HEK293 (cell line): Measurements from ENCODE around the gene WLS.

Experiments
- CTCF ChIA-PET: fragments of 350-600 bp; formaldehyde crosslinking; extraction: SDS; loops from one replicate; lab custom pipeline; 2021; ENCODE audit warnings: antibody characterized with exemption; lab: Yijun Ruan, JAX
- POLR2A ChIA-PET: fragments of 300-600 bp; formaldehyde crosslinking; extraction: SDS; loops from one replicate; lab custom pipeline; 2020; ENCODE audit warnings: antibody characterized with exemption, inconsistent platforms; lab: Yijun Ruan, JAX
- H3K27ac ChIP-seq: fragments of 200-500 bp; sonication (Bioruptor generic); 2 replicates; pipeline ENCODE4 v1.5.1; 2014; ENCODE audit warnings: low read depth, low read length, control low read depth, inconsistent platforms; ENCODE audit errors: extremely low read depth
- H3K36me3 ChIP-seq, 2 experiments: fragments of 200-500 bp in 1 of 2; sonication (Bioruptor generic) in 1 of 2; 1 replicate in 1 of 2; 2 replicates in 1 of 2; pipeline ENCODE4 v1.5.1; 2014 to 2017; ENCODE audit warnings: inconsistent platforms in 2 of 2, low read length in 2 of 2; ENCODE audit not compliant: control insufficient read depth in 2 of 2, insufficient read depth in 1 of 2
- H3K4me1 ChIP-seq: fragments of 200-500 bp; sonication (Bioruptor generic); 2 replicates; pipeline ENCODE4 v1.5.1; 2014; ENCODE audit warnings: mild to moderate bottlenecking, low read length, inconsistent platforms; ENCODE audit not compliant: control insufficient read depth, insufficient read depth
- H3K4me3 ChIP-seq: 2 replicates; pipeline ENCODE4 v1.5.1; 2011; ENCODE audit warnings: low read depth, mild to moderate bottlenecking, control low read depth, low read length, moderate library complexity
- H3K9me3 ChIP-seq: fragments of 200-500 bp; sonication (Bioruptor generic); 2 replicates; pipeline ENCODE4 v1.5.1; 2014; ENCODE audit warnings: low read depth, low read length, inconsistent platforms; ENCODE audit not compliant: control insufficient read depth, insufficient read depth
- EGR2 ChIP-seq: fragments of 450-650 bp; formaldehyde crosslinking; IDR thresholded peaks from 2 replicates; pipeline ENCODE4 v1.5.1; 2016; ENCODE audit warnings: low read depth, missing biosample characterization, missing genetic modification characterization
- HOXA7 ChIP-seq: sonication (generic); formaldehyde crosslinking; IDR thresholded peaks from 2 replicates; pipeline ENCODE4 v1.8.1; 2022; ENCODE audit warnings: missing genetic modification reagents, borderline replicate concordance
- ZBTB7A ChIP-seq: fragments of 450-650 bp; formaldehyde crosslinking; IDR thresholded peaks from 2 replicates; pipeline ENCODE4 v1.5.1; 2016; ENCODE audit warnings: low read depth, missing biosample characterization, missing genetic modification characterization
- ZBTB8A ChIP-seq: fragments of 450-650 bp; formaldehyde crosslinking; IDR thresholded peaks from 2 replicates; pipeline ENCODE4 v1.5.1; 2016; ENCODE audit warnings: missing biosample characterization, missing genetic modification characterization
- ZFHX2 ChIP-seq: fragments of 450-650 bp; formaldehyde crosslinking; conservative IDR thresholded peaks from 2 replicates; pipeline ENCODE4 v1.5.1; 2016; ENCODE audit warnings: missing biosample characterization, missing genetic modification characterization
- ZFP3 ChIP-seq: fragments of 450-650 bp; formaldehyde crosslinking; IDR thresholded peaks from 2 replicates; pipeline ENCODE4 v1.5.1; 2016; ENCODE audit warnings: low read depth, missing biosample characterization, missing genetic modification characterization
- ZNF16 ChIP-seq: fragments of 450-650 bp; formaldehyde crosslinking; IDR thresholded peaks from 2 replicates; pipeline ENCODE4 v1.5.1; 2016; ENCODE audit warnings: low read depth, missing biosample characterization, missing genetic modification characterization
- ZNF416 ChIP-seq: fragments of 450-650 bp; formaldehyde crosslinking; IDR thresholded peaks from 2 replicates; pipeline ENCODE4 v1.5.1; 2016; ENCODE audit warnings: missing biosample characterization, missing genetic modification characterization
- ZNF473 ChIP-seq: fragments of 450-650 bp; formaldehyde crosslinking; IDR thresholded peaks from 2 replicates; pipeline ENCODE4 v1.5.1; 2017; ENCODE audit warnings: missing biosample characterization, missing genetic modification characterization
- ZNF654 ChIP-seq: fragments of 450-650 bp; formaldehyde crosslinking; IDR thresholded peaks from 2 replicates; pipeline ENCODE4 v1.5.1; 2016; ENCODE audit warnings: low read depth, missing biosample characterization, missing genetic modification characterization
- ZNF747 ChIP-seq: fragments of 450-650 bp; formaldehyde crosslinking; IDR thresholded peaks from 2 replicates; pipeline ENCODE4 v1.5.1; 2016; ENCODE audit warnings: missing biosample characterization, missing genetic modification characterization
- ZNF777 ChIP-seq: fragments of 450-650 bp; formaldehyde crosslinking; IDR thresholded peaks from 2 replicates; pipeline ENCODE4 v1.5.1; 2017; ENCODE audit warnings: missing biosample characterization, missing genetic modification characterization, borderline replicate concordance
- ZNF837 ChIP-seq: fragments of 450-650 bp; formaldehyde crosslinking; IDR thresholded peaks from 2 replicates; pipeline ENCODE4 v1.5.1; 2016; ENCODE audit warnings: missing biosample characterization, missing genetic modification characterization
- TF ChIP-seq, protein P1 (sequence below): fragments of 450-650 bp; IDR thresholded peaks from 2 replicates; pipeline ENCODE4 v1.5.1; 2018; ENCODE audit warnings: missing biosample characterization, mild to moderate bottlenecking, missing genetic modification characterization
- TF ChIP-seq, protein P2 (sequence below): fragments of 450-650 bp; formaldehyde crosslinking; IDR thresholded peaks from 2 replicates; pipeline ENCODE4 v1.5.1; 2016; ENCODE audit warnings: missing biosample characterization, missing genetic modification characterization
- TF ChIP-seq, protein P3 (sequence below): fragments of 450-650 bp; formaldehyde crosslinking; IDR thresholded peaks from 2 replicates; pipeline ENCODE4 v1.5.1; 2017; ENCODE audit warnings: missing biosample characterization, missing genetic modification characterization
- TF ChIP-seq, protein P4 (sequence below): fragments of 450-650 bp; formaldehyde crosslinking; IDR thresholded peaks from 2 replicates; pipeline ENCODE4 v1.5.1; 2016; ENCODE audit warnings: missing biosample characterization, missing genetic modification characterization
- TF ChIP-seq, protein P5 (sequence below): fragments of 450-650 bp; formaldehyde crosslinking; IDR thresholded peaks from 2 replicates; pipeline ENCODE4 v1.5.1; 2016; ENCODE audit warnings: missing biosample characterization, missing genetic modification characterization
- TF ChIP-seq, protein P6 (sequence below): fragments of 450-650 bp; IDR thresholded peaks from 2 replicates; pipeline ENCODE4 v1.5.1; 2018; ENCODE audit warnings: missing biosample characterization, missing genetic modification characterization
- TF ChIP-seq, protein P7 (sequence below): fragments of 450-650 bp; formaldehyde crosslinking; IDR thresholded peaks from 2 replicates; pipeline ENCODE4 v1.5.1; 2016; ENCODE audit warnings: missing biosample characterization, missing genetic modification characterization
- TF ChIP-seq, protein P8 (sequence below): fragments of 450-650 bp; formaldehyde crosslinking; IDR thresholded peaks from 2 replicates; pipeline ENCODE4 v1.5.1; 2016; ENCODE audit warnings: missing biosample characterization, missing genetic modification characterization

WLS gene

DNA sequence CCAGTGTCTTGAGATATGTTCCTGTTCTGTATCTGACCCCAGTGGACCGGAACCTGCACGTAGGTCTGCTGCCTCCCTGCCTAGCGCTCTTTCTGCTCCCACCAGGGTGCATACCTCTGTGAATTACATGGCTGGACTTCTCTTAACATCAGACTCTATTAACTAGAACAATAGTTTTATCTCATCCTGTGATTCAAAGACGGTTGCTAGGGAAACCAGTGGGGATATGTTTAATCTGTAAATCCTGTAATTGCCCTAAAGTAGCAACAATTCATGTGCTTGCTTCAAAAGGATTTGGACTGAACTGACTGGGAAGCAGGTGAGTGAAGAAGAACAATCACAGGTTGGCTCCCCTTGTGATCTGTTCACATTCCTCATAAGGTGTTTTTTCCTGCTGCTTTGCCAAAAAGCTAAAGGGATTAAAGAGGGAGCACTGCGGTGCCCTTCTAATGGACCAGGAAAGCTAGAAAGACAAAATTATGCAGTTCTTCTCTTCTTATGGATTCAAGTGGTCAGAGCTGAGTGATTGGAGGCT, 129.2 kb downstream of the WLS start (continued):
- TF ChIP-seq, protein P1, sequence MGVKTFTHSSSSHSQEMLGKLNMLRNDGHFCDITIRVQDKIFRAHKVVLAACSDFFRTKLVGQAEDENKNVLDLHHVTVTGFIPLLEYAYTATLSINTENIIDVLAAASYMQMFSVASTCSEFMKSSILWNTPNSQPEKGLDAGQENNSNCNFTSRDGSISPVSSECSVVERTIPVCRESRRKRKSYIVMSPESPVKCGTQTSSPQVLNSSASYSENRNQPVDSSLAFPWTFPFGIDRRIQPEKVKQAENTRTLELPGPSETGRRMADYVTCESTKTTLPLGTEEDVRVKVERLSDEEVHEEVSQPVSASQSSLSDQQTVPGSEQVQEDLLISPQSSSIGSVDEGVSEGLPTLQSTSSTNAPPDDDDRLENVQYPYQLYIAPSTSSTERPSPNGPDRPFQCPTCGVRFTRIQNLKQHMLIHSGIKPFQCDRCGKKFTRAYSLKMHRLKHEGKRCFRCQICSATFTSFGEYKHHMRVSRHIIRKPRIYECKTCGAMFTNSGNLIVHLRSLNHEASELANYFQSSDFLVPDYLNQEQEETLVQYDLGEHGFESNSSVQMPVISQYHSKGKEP (tag by site-specific recombination): no peak
- TF ChIP-seq ZNF747 (tag by site-specific recombination) (no peak), ZNF837 (no peak), EGR2 (no peak), ZNF473 (no peak)
- TF ChIP-seq, protein P2, sequence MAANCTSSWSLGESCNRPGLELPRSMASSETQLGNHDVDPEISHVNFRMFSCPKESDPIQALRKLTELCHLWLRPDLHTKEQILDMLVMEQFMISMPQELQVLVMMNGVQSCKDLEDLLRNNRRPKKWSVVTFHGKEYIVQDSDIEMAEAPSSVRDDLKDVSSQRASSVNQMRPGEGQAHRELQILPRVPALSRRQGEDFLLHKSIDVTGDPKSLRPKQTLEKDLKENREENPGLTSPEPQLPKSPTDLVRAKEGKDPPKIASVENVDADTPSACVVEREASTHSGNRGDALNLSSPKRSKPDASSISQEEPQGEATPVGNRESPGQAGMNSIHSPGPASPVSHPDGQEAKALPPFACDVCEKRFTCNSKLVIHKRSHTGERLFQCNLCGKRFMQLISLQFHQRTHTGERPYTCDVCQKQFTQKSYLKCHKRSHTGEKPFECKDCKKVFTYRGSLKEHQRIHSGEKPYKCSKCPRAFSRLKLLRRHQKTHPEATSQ (tag by site-specific recombination): no peak

DNA sequence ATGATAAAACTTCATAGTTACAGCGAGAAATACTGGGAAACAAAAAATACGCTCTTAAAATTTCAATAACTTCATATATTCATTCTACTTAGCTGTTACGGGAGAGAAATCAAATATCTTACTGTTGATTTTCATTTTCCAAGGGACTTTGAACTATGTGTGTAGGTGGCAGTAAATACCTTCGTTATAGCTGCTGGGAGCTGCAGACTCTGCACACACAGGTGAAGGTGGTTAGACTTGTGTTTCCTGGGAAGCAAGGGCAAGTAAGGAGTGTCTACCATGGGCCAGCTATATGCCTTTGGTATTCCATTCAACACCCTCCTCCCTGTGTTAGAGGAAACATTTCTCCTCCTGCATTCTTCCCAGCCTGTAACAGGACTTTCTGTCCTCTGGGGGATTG, 130.5 kb downstream of the WLS start:
- ChIA-PET POLR2A (no interaction called here), CTCF (interaction anchor here (0.6 to 1.8 kb wide), 4 partner anchors 15 to 579 kb away, joined by 3 to 6 read pairs (median 4); no protein-coding TSS in a partner anchor)
- Histone ChIP-seq H3K27ac (no peak overlapping the region), H3K4me1 (no peaks in the 10 kb centered on the region), H3K4me3 (no peak overlapping the region), H3K36me3 (no peaks in the 10 kb centered on the region), H3K9me3 (no peaks in the 10 kb centered on the region)
- TF ChIP-seq, protein P3, sequence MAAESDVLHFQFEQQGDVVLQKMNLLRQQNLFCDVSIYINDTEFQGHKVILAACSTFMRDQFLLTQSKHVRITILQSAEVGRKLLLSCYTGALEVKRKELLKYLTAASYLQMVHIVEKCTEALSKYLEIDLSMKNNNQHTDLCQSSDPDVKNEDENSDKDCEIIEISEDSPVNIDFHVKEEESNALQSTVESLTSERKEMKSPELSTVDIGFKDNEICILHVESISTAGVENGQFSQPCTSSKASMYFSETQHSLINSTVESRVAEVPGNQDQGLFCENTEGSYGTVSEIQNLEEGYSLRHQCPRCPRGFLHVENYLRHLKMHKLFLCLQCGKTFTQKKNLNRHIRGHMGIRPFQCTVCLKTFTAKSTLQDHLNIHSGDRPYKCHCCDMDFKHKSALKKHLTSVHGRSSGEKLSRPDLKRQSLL (tag by site-specific recombination): no peak
- TF ChIP-seq ZNF654 (tag by site-specific recombination): no peak
- no peak for TF ChIP-seq ZBTB7A (tag by site-specific recombination)
- TF ChIP-seq, protein P4, sequence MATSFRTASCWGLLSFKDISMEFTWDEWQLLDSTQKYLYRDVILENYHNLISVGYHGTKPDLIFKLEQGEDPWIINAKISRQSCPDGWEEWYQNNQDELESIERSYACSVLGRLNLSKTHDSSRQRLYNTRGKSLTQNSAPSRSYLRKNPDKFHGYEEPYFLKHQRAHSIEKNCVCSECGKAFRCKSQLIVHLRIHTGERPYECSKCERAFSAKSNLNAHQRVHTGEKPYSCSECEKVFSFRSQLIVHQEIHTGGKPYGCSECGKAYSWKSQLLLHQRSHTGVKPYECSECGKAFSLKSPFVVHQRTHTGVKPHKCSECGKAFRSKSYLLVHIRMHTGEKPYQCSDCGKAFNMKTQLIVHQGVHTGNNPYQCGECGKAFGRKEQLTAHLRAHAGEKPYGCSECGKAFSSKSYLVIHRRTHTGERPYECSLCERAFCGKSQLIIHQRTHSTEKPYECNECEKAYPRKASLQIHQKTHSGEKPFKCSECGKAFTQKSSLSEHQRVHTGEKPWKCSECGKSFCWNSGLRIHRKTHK (tag by site-specific recombination): no peak
- TF ChIP-seq, protein P5, sequence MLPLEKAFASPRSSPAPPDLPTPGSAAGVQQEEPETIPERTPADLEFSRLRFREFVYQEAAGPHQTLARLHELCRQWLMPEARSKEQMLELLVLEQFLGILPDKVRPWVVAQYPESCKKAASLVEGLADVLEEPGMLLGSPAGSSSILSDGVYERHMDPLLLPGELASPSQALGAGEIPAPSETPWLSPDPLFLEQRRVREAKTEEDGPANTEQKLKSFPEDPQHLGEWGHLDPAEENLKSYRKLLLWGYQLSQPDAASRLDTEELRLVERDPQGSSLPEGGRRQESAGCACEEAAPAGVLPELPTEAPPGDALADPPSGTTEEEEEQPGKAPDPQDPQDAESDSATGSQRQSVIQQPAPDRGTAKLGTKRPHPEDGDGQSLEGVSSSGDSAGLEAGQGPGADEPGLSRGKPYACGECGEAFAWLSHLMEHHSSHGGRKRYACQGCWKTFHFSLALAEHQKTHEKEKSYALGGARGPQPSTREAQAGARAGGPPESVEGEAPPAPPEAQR (tag by site-specific recombination): no peak
- TF ChIP-seq HOXA7 (CRISPR knock-in tag): no peak
- no peak for TF ChIP-seq ZNF416
- TF ChIP-seq, protein P6, sequence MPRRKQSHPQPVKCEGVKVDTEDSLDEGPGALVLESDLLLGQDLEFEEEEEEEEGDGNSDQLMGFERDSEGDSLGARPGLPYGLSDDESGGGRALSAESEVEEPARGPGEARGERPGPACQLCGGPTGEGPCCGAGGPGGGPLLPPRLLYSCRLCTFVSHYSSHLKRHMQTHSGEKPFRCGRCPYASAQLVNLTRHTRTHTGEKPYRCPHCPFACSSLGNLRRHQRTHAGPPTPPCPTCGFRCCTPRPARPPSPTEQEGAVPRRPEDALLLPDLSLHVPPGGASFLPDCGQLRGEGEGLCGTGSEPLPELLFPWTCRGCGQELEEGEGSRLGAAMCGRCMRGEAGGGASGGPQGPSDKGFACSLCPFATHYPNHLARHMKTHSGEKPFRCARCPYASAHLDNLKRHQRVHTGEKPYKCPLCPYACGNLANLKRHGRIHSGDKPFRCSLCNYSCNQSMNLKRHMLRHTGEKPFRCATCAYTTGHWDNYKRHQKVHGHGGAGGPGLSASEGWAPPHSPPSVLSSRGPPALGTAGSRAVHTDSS (tag by site-specific recombination): no peak
- TF ChIP-seq ZNF777 (tag by site-specific recombination): no peak
- no peak for TF ChIP-seq ZFP3 (tag by site-specific recombination)
- no peak for TF ChIP-seq ZNF16
- no peak for TF ChIP-seq ZBTB8A (tag by site-specific recombination)
- TF ChIP-seq, protein P7, sequence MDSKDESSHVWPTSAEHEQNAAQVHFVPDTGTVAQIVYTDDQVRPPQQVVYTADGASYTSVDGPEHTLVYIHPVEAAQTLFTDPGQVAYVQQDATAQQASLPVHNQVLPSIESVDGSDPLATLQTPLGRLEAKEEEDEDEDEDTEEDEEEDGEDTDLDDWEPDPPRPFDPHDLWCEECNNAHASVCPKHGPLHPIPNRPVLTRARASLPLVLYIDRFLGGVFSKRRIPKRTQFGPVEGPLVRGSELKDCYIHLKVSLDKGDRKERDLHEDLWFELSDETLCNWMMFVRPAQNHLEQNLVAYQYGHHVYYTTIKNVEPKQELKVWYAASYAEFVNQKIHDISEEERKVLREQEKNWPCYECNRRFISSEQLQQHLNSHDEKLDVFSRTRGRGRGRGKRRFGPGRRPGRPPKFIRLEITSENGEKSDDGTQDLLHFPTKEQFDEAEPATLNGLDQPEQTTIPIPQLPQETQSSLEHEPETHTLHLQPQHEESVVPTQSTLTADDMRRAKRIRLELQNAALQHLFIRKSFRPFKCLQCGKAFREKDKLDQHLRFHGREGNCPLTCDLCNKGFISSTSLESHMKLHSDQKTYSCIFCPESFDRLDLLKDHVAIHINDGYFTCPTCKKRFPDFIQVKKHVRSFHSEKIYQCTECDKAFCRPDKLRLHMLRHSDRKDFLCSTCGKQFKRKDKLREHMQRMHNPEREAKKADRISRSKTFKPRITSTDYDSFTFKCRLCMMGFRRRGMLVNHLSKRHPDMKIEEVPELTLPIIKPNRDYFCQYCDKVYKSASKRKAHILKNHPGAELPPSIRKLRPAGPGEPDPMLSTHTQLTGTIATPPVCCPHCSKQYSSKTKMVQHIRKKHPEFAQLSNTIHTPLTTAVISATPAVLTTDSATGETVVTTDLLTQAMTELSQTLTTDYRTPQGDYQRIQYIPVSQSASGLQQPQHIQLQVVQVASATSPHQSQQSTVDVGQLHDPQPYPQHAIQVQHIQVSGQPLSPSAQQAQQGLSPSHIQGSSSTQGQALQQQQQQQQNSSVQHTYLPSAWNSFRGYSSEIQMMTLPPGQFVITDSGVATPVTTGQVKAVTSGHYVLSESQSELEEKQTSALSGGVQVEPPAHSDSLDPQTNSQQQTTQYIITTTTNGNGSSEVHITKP: no peak
- TF ChIP-seq ZFHX2 (tag by site-specific recombination): no peak
- TF ChIP-seq, protein P8, sequence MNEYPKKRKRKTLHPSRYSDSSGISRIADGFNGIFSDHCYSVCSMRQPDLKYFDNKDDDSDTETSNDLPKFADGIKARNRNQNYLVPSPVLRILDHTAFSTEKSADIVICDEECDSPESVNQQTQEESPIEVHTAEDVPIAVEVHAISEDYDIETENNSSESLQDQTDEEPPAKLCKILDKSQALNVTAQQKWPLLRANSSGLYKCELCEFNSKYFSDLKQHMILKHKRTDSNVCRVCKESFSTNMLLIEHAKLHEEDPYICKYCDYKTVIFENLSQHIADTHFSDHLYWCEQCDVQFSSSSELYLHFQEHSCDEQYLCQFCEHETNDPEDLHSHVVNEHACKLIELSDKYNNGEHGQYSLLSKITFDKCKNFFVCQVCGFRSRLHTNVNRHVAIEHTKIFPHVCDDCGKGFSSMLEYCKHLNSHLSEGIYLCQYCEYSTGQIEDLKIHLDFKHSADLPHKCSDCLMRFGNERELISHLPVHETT: no peak
